Heart right ventricle (tissue), 16 donors: ENCODE results near the gene ADAMTS12. TPM values are rescaled to one million over a fixed set of nuclear protein-coding genes. Genes with fewer than 3 reads are reported as not detected.

Experiments
- ATAC-seq, 8 donors: fragments of 200-7000 bp; cut with Tn5 transposase; one replicate each; pipeline ENCODE4 v1.9.1; 2020; ENCODE audit warnings: mild to moderate bottlenecking in 8 of 8, moderate library complexity in 8 of 8, moderate number of reproducible peaks in 1 of 8
- DNase-seq, 2 donors: peaks; one replicate each; pipeline ENCODE4 v3.0.0-alpha.2; 2020
- H3K27ac ChIP-seq, 10 donors: fragments of 200-600 bp; sonication (generic) in 2 of 10; one replicate each; pipeline versions ENCODE4 v1.5.0 to v1.8.0; 2020 to 2022; ENCODE audit warnings: mild to moderate bottlenecking in 3 of 10
- H3K27me3 ChIP-seq, 7 donors: fragments of 200-600 bp; one replicate each; pipeline ENCODE4 v1.8.0; 2021 to 2022; ENCODE audit warnings: mild to moderate bottlenecking in 2 of 7
- H3K36me3 ChIP-seq, 9 donors: fragments of 200-600 bp; sonication (generic) in 1 of 9; one replicate each; pipeline versions ENCODE4 v1.5.0 to v1.8.0; 2020 to 2022; ENCODE audit warnings: mild to moderate bottlenecking in 2 of 9
- H3K4me1 ChIP-seq, 9 donors: fragments of 200-600 bp; sonication (generic) in 1 of 9; one replicate each; pipeline versions ENCODE4 v1.5.0 to v1.8.0; 2020 to 2022; ENCODE audit warnings: mild to moderate bottlenecking in 4 of 9
- H3K4me3 ChIP-seq, 10 donors: fragments of 200-600 bp; sonication (generic) in 2 of 10; one replicate each; pipeline versions ENCODE4 v1.5.0 to v1.8.0; 2020 to 2022; ENCODE audit warnings: mild to moderate bottlenecking in 7 of 10, moderate library complexity in 2 of 10
- H3K9me3 ChIP-seq, 11 donors: fragments of 200-600 bp in 10 of 11; sonication (generic) in 2 of 11; one replicate each; pipeline versions ENCODE4 v1.5.0 to v1.8.0; 2013 to 2022; ENCODE audit warnings: mild to moderate bottlenecking in 2 of 11, control low read depth in 1 of 11, moderate library complexity in 1 of 11
- CTCF ChIP-seq, 9 donors: fragments of 200-600 bp; sonication (generic) in 2 of 9; IDR thresholded peaks; one replicate each; pipeline versions ENCODE4 v1.5.0 to v1.8.0; 2021 to 2022; ENCODE audit warnings: antibody characterized with exemption in 9 of 9, mild to moderate bottlenecking in 5 of 9, moderate library complexity in 1 of 9
- WGBS, 2 donors: extraction: QIAGEN DNeasy Blood & Tissue Kit; methylation state at CpG; one replicate each; pipeline ENCODE4 v1.1.7; 2013; ENCODE audit warnings: inconsistent platforms in 1 of 2; 5-methylcytosine and 5-hydroxymethylcytosine counted together
- intact Hi-C, 10 donors: fragments of 100-400 bp; cut with DNase I; formaldehyde crosslinking; loops; one replicate each; pipeline versions ENCODE4 v1.11.1 to v1.14.2; 2022
- polyA plus RNA-seq, 2 donors: library from polyadenylated mRNA; stranded (reverse); fragments of 200-250 nt; gene quantifications; one replicate each; pipeline ENCODE4 v1.2.3, GENCODE V29; 2013
- total RNA-seq, 10 donors: library from RNA; stranded (reverse); fragmentation: NEBNext Ultra II Directional in 3 of 10; extraction: Animal tissue kit (Norgen Biotek cat#: 25700) in 3 of 10; gene quantifications; one replicate each; pipeline versions ENCODE4 v1.2.1 to v1.2.4, GENCODE V29; 2021 to 2023
- donor health status: Arrhythmogenic right ventricular cardiomyopathy.
- donor health status: ischemic (EF 13 %, LVEDD 7.1; RV severe dilation, severe dysfunction).
- donor health status: healthy with polysubstance abuse.
- donor health status: DM: no; HTN: yes; CAD: no.
- donor health status: DM: no; HTN: no; CAD: no.
- donor health status: ischemic (EF 25% LVEDD 6.9; RV normal size, moderate dysfunction).
- donor health status: ischemic (EF 25% LVEDD 5.7; RV mildly dilated, moderate dysfunction).
- donor health status: healthy.
- donor health status: DM: yes; HTN: yes; CAD: no.
- donor health status: Ischemic cardiomyopathy.
- donor health status: ischemic (EF 35%, LVEDD 5.7; RV mildly dilated, moderate dysfunction).
- donor health status: nonischemic (EF 11% LVEDD 7.7; RV severe dilation, severe dysfunction).
- donor health status: DM: yes; HTN: yes; CAD: no.
- donor health status: PGD.
- donor health status: ischemic (EF 29% LVEDD 5.4; RV normal size, mild dysfunction).
- donor health status: nonischemic (EF 23%, LVEDD 6.1; RV moderate dilation, normal function).

ADAMTS12 gene
- total and polyA plus RNA-seq, 12 donors, result 0.37 to 3.7 (median 1.3) TPM

DNA sequence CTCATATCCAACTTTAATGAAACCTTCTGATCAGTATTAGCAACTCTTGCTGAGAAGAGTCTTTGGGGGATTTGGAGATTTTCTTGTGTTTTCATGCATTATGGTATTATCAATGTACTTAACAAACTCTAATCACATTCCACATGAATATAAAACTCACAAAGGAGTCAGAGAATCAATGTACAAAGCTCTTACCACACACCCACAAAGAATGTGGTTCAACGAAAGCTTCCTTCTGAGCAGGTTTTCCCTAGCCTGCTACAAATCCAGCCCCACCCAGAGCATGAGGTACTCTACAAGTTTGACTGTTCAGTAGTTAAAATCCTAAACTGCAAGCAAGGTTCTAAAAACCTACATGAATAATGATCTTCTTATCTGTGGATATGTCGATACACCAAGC is 240.9 kb downstream of the ADAMTS12 start:
- Histone ChIP-seq H3K4me1 (no peaks in the 10 kb centered on the region), H3K27me3 (no peaks in the 10 kb centered on the region), H3K36me3 (no peaks in the 10 kb centered on the region), H3K4me3 (no peak overlapping the region), H3K27ac (no peak overlapping the region), H3K9me3 (no peaks in the 10 kb centered on the region)
- intact Hi-C loops, result no loop called here
- DNase-seq, result no peak
- ATAC-seq, result no peak
- WGBS, 2 donors, result 89 to 97% methylated on average over 2 of the region's 2 CpGs
- TF ChIP-seq CTCF (IDR thresholded peaks at IDR 0.05), result no peak

- no peak for DNase-seq
- ATAC-seq, result no peak
- 85 to 86% methylated on average over 10 of the region's 10 CpGs for WGBS, 2 donors
- H3K27me3 ChIP-seq, result no peaks in the 10 kb centered on the region
- H3K9me3 ChIP-seq, result peaks cover 0 to 5% (median 0%) of the 10 kb centered on the region in 11 donors
- no peak overlapping the region for H3K4me3 ChIP-seq
- no peak overlapping the region for H3K27ac ChIP-seq
- peaks cover 0 to 5% (median 0%) of the 10 kb centered on the region in 9 donors for H3K36me3 ChIP-seq
- H3K4me1 ChIP-seq, result no peaks in the 10 kb centered on the region
- TF ChIP-seq CTCF (IDR thresholded peaks at IDR 0.05), result no peak
- intact Hi-C loops, result no loop called here
Measured at GRCh38 chr5:33649549-33650482, 242.0 kb downstream of the ADAMTS12 start.

GRCh38 chr5:33641744-33642505 is 249.9 kb downstream of the ADAMTS12 start:
- ATAC-seq, result no peak
- no peak for DNase-seq
- peaks cover 0 to 18% (median 0%) of the 10 kb centered on the region in 9 donors for H3K36me3 ChIP-seq
- H3K27me3 ChIP-seq, result no peaks in the 10 kb centered on the region
- TF ChIP-seq CTCF (IDR thresholded peaks at IDR 0.05), result no peak
- intact Hi-C loops, result no loop called here
- 69 to 77% methylated on average over 12 of the region's 12 CpGs for WGBS, 2 donors
- H3K4me3 ChIP-seq, result no peak overlapping the region
- H3K9me3 ChIP-seq, result peaks cover 0 to 33% (median 7%) of the 10 kb centered on the region in 11 donors
- no peak overlapping the region for H3K27ac ChIP-seq
- no peaks in the 10 kb centered on the region for H3K4me1 ChIP-seq

- Histone ChIP-seq H3K4me1 (no peaks in the 10 kb centered on the region), H3K27me3 (no peaks in the 10 kb centered on the region), H3K36me3 (peaks cover 0 to 13% (median 0%) of the 10 kb centered on the region in 9 donors), H3K27ac (no peak overlapping the region), H3K9me3 (peaks cover 0 to 25% (median 7%) of the 10 kb centered on the region in 11 donors), H3K4me3 (no peak overlapping the region)
- no peak for TF ChIP-seq CTCF (IDR thresholded peaks at IDR 0.05)
- 67 to 72% methylated on average over 7 of the region's 7 CpGs for WGBS, 2 donors
- intact Hi-C loops, result no loop called here
- DNase-seq (no peak), ATAC-seq (peak in 6 of 8 donors; percentile 28 to 75 (median 54))
Measured at GRCh38 chr5:33639474-33639873, 252.3 kb downstream of the ADAMTS12 start.
